SK-N-SH (cell line): Measurements from ENCODE around the gene TNRC6A. TPM values are rescaled to one million over a fixed set of nuclear protein-coding genes. Genes with fewer than 3 reads are reported as not detected.
"Not testable (repeated sequence)": the region's sequence is repeated elsewhere in the genome, so short reads cannot be mapped to it uniquely, and the experiment has no call there.

Source experiments
- CTCF ChIA-PET: fragments of 300-600, 350-600 bp; formaldehyde crosslinking; extraction: SDS; loops from one replicate; lab custom pipeline; 2021; lab: Yijun Ruan, JAX
- POLR2A ChIA-PET: fragments of 350-600 bp; sonication (Branson Sonifier 250); formaldehyde crosslinking; extraction: SDS; loops from one replicate; lab custom pipeline; 2020; ENCODE audit warnings: antibody characterized with exemption, inconsistent platforms; lab: Yijun Ruan, JAX
- DNase-seq: peaks from one replicate; pipeline ENCODE4 v3.0.0; 2012
- H2AFZ ChIP-seq: fragments of 200-600 bp; sonication (generic); 2 replicates; pipeline ENCODE4 v1.8.1; 2016; ENCODE audit warnings: antibody characterized with exemption, mild to moderate bottlenecking, low read depth
- H3F3A ChIP-seq: fragments of 200-600 bp; sonication (generic); replicated peaks from 2 replicates; pipeline ENCODE3; 2016; ENCODE audit warnings: antibody characterized with exemption, mild to moderate bottlenecking; ENCODE audit not compliant: insufficient read depth
- H3K27ac ChIP-seq, 2 experiments: fragments of 200-500 bp in 1 of 2; fragments of 200-600 bp in 1 of 2; sonication (Bioruptor generic) in 1 of 2; sonication (generic), shearing (Covaris generic) in 1 of 2; 2 replicates each; pipeline versions ENCODE4 v1.5.1 to v1.6.1; 2014 to 2016; ENCODE audit warnings: low read depth in 2 of 2, inconsistent platforms in 1 of 2, low read length in 1 of 2, mild to moderate bottlenecking in 1 of 2, mixed read lengths in 1 of 2
- H3K27me3 ChIP-seq: fragments of 200-600 bp; sonication (generic), shearing (Covaris generic); 2 replicates; pipeline ENCODE4 v1.6.1; 2016; ENCODE audit warnings: mixed run types; ENCODE audit not compliant: insufficient read depth
- H3K36me3 ChIP-seq, 2 experiments: fragments of 200-500 bp in 1 of 2; fragments of 200-600 bp in 1 of 2; sonication (Bioruptor generic) in 1 of 2; sonication (generic) in 1 of 2; replicated peaks in 1 of 2; 2 replicates each; pipeline versions ENCODE3 to v1.5.1; 2014 to 2016; ENCODE audit warnings: low read length in 1 of 2, mild to moderate bottlenecking in 1 of 2; ENCODE audit not compliant: insufficient read depth in 2 of 2, control insufficient read depth in 1 of 2
- H3K4me1 ChIP-seq, 2 experiments: fragments of 200-500 bp in 1 of 2; fragments of 200-600 bp in 1 of 2; sonication (Bioruptor generic) in 1 of 2; sonication (generic), shearing (Covaris generic) in 1 of 2; 2 replicates each; pipeline versions ENCODE4 v1.5.1 to v1.6.1; 2014 to 2016; ENCODE audit warnings: low read depth in 1 of 2, low read length in 1 of 2, mixed run types in 1 of 2; ENCODE audit not compliant: insufficient read depth in 2 of 2, control insufficient read depth in 1 of 2
- H3K4me2 ChIP-seq: fragments of 200-600 bp; sonication (generic), shearing (Covaris generic); 2 replicates; pipeline ENCODE4 v1.6.1; 2017; ENCODE audit warnings: mixed run types
- H3K4me3 ChIP-seq, 2 experiments: fragments of 200-500 bp in 1 of 2; fragments of 200-600 bp in 1 of 2; sonication (Bioruptor generic) in 1 of 2; sonication (generic), shearing (Covaris generic) in 1 of 2; 2 replicates each; pipeline versions ENCODE4 v1.5.1 to v1.8.1; 2014 to 2016; ENCODE audit warnings: low read depth in 2 of 2, inconsistent platforms in 1 of 2, low read length in 1 of 2, mild to moderate bottlenecking in 1 of 2, mixed read lengths in 1 of 2, moderate library complexity in 1 of 2
- H3K79me2 ChIP-seq: fragments of 200-600 bp; sonication (generic); 2 replicates; pipeline ENCODE4 v1.8.1; 2017; ENCODE audit warnings: mild to moderate bottlenecking; ENCODE audit not compliant: insufficient read depth
- H3K9ac ChIP-seq: fragments of 200-600 bp; sonication (generic); 2 replicates; pipeline ENCODE4 v1.6.1; 2017; ENCODE audit warnings: mixed run types
- H3K9me2 ChIP-seq: fragments of 200-600 bp; sonication (generic); 2 replicates; pipeline ENCODE4 v1.6.1; 2017; ENCODE audit warnings: mixed run types
- H3K9me3 ChIP-seq: fragments of 200-600 bp; sonication (generic); 2 replicates; pipeline ENCODE4 v1.6.1; 2017; ENCODE audit warnings: mixed run types, mild to moderate bottlenecking, moderate library complexity
- H4K20me1 ChIP-seq: fragments of 200-600 bp; sonication (generic); 2 replicates; pipeline ENCODE4 v1.6.1; 2017; ENCODE audit warnings: mild to moderate bottlenecking, mixed run types; ENCODE audit not compliant: insufficient read depth
- RCOR1 ChIP-seq: fragments of 150-350 bp; IDR thresholded peaks from 2 replicates; pipeline ENCODE4 v1.6.1; 2017; ENCODE audit warnings: antibody characterized with exemption, low read length
- TAF1 ChIP-seq: IDR thresholded peaks from 2 replicates; pipeline ENCODE4 v1.6.1; 2012; ENCODE audit warnings: low read depth, mild to moderate bottlenecking, low read length, moderate library complexity, borderline replicate concordance
- WGBS: methylation state at CpG from one replicate; pipeline ENCODE4 v1.1.6; 2017; ENCODE audit warnings: low lambda C conversion rate; 5-methylcytosine and 5-hydroxymethylcytosine counted together
- polyA plus RNA-seq, 3 experiments: library from polyadenylated mRNA; depleted of rRNA; stranded (reverse); fragments of >200 nt; gene quantifications; 2 replicates each; pipeline ENCODE4 v1.2.3, GENCODE V29; 2012
- TF ChIP-seq, protein P1 (sequence below): IDR thresholded peaks from 2 replicates; pipeline ENCODE4; 2012
- TF ChIP-seq, protein P2 (sequence below): fragments of 150-350 bp; IDR thresholded peaks from 2 replicates; pipeline ENCODE4 v1.6.1; 2017; ENCODE audit warnings: antibody characterized with exemption, low read length, low read depth, borderline replicate concordance

Gene TNRC6A
- polyA plus RNA-seq, 1 of the 3 experiments (the other 2 are of a cell fraction) = 32.5 TPM

DNA sequence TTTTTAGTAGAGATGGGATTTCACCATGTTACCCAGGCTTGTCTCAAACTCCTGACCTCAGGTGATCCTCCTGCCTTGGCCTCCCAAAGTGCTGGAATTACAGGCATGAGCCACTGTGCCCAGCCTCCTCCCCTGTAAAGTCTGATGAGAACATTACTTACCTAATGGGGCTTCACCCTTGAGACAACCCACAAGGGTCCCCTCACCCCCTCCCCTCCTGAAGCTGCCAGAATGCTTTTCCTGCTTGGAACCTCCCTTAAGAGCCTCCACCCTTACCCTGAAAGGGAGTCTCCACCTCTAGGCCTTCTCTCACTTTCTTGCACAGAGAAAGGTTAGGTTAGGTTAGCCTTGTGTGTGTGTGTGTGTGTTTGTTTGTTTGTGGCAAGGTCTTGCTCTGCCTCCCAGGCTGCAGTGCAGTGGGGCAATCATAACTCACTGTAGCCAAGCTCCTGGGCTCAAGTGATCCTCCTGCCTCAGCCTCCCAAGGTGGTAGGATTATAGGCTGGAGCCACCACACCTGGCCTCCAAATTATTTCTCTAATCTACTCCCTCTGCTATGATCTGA, 125.2 kb downstream of the TNRC6A start (continued):
- no peak for TF ChIP-seq RCOR1
- TF ChIP-seq, protein P1, sequence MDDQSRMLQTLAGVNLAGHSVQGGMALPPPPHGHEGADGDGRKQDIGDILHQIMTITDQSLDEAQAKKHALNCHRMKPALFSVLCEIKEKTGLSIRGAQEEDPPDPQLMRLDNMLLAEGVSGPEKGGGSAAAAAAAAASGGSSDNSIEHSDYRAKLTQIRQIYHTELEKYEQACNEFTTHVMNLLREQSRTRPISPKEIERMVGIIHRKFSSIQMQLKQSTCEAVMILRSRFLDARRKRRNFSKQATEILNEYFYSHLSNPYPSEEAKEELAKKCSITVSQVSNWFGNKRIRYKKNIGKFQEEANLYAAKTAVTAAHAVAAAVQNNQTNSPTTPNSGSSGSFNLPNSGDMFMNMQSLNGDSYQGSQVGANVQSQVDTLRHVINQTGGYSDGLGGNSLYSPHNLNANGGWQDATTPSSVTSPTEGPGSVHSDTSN = no peak

DNA sequence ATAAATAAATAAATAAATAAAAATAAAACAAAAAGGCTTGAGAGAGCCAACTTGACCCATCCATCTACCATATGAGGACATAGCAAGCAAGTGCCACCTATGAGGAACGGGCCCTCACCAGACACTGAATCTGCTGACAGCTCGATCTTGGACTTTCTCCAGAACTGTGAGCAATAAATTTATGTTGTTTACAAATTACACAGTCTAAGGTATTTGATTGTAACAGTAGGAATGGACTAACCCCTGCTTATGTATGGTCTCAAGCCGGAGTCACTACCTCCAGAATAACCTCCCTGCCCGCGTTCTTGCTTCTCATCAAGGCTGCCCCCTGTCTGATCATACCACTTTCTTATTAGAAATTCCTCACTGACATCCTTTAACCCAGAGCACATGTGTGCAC, 126.2 kb downstream of the TNRC6A start:
- Histone ChIP-seq H3K9me2 (no peaks in the 10 kb centered on the region), H2AFZ (no peak overlapping the region), H4K20me1 (0 out of 2 replicates have a peak, but pooled peaks cover 5% of the 10 kb centered on the region), H3K4me2 (no peak overlapping the region), H3K9me3 (no peaks in the 10 kb centered on the region), H3K4me3 (no peak overlapping the region), H3K9ac (no peak overlapping the region)
- DNase-seq = no peak
- TF ChIP-seq, protein P2, sequence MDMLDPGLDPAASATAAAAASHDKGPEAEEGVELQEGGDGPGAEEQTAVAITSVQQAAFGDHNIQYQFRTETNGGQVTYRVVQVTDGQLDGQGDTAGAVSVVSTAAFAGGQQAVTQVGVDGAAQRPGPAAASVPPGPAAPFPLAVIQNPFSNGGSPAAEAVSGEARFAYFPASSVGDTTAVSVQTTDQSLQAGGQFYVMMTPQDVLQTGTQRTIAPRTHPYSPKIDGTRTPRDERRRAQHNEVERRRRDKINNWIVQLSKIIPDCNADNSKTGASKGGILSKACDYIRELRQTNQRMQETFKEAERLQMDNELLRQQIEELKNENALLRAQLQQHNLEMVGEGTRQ = no peak
- TF ChIP-seq TAF1 = no peak
- TF ChIP-seq, all 33 proteins: peak for 0
- CTCF ChIA-PET = no interaction called here
- Histone ChIP-seq H3K79me2 (no peaks in the 10 kb centered on the region), H3K4me1 (peaks cover 10 to 18% of the 10 kb centered on the region in 2 experiments; a peak in 2 of 4 replicates), H3F3A (peaks cover 23% of the 10 kb centered on the region), H3K27me3 (no peaks in the 10 kb centered on the region), H3K27ac (no peak overlapping the region), H3K36me3 (no peaks in the 10 kb centered on the region)
- WGBS = 78% methylated on average over 5 of the region's 5 CpGs
- POLR2A ChIA-PET = no interaction called here

DNA sequence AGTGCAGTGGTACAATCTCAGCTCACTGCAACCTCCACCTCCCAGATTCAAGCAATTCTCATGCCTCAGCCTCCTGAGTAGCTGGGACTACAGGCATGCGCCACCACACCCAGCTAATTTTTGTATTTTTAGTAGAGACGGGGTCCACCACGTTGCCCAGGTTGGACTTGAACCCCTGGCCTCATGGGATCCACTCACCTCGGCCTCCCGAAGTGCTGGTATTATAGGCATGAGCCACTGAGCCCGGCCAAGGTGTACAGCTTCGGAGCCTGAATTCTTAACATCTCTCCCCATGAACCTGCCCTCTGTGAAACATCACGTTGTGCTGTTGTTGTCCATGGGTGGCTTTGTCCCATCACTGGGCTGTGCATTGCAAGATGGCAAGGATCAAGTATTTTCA, 127.4 kb downstream of the TNRC6A start:
- H3K9ac ChIP-seq, H4K20me1 ChIP-seq, DNase-seq, H3K9me3 ChIP-seq, POLR2A ChIA-PET, H3K27ac ChIP-seq, CTCF ChIA-PET, H3K36me3 ChIP-seq, H3K9me2 ChIP-seq, H3K27me3 ChIP-seq, H3K79me2 ChIP-seq, H3K4me3 ChIP-seq, H2AFZ ChIP-seq, H3K4me2 ChIP-seq: not testable (repeated sequence)
- Histone ChIP-seq H3F3A (peaks cover 20% of the 10 kb centered on the region), H3K4me1 (peaks cover 10 to 12% of the 10 kb centered on the region in 2 experiments; a peak in 2 of 4 replicates)
- WGBS = 95% methylated on average over 4 of the region's 8 CpGs
